Right kidney (tissue), 1 donor: ENCODE measurements around the gene VPS72.
"Not testable (repeated sequence)": the region's sequence is repeated elsewhere in the genome, so short reads cannot be mapped to it uniquely, and the experiment has no call there.

Experiments
- DNase-seq: peaks from one replicate; pipeline ENCODE4 v3.0.0-alpha.2; 2016

Gene VPS72

GRCh38 chr1:151188667-151189066 is 1.3 kb downstream of the VPS72 start:
- DNase-seq, result not testable (repeated sequence)

DNA sequence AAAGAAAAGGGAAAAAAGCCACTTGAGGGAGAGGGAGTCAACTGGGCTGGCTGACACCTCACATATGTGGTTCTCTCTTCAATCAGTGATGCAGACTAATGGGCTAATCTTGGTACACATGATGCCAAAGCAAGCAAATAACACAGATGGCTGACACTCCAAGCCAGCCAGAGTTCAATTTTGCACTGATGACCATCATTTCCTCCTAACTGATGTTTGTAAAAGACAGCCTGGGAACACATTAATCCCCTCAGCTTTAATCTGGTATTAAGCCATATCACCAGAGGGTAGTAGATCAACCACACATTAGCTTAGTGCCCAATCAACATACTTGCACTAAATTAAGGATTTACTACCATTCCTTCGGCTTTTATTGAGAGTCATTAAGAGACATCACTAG is 2.8 kb downstream of the VPS72 start:
- DNase-seq, result no peak

DNA sequence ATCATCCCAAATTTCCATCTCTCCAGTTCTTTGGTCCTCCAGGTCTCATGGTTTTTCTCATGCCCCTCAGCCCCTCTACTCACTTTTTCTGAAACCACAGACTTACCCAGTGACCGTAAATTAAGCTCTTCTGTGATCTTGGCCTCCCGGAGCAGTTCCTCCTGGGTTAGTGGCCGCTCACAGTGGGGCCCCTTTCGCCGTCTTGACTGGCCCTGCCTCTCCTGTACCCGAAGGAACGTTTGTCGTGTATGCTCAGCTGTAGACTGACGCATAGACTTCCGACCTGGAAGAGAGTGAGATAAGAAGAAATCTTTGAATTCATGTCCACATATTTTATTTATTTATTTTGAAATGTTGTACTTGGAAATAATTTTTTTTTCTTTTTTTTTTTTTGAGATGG is 5.8 kb downstream of the VPS72 start:
- no peak for DNase-seq

DNA sequence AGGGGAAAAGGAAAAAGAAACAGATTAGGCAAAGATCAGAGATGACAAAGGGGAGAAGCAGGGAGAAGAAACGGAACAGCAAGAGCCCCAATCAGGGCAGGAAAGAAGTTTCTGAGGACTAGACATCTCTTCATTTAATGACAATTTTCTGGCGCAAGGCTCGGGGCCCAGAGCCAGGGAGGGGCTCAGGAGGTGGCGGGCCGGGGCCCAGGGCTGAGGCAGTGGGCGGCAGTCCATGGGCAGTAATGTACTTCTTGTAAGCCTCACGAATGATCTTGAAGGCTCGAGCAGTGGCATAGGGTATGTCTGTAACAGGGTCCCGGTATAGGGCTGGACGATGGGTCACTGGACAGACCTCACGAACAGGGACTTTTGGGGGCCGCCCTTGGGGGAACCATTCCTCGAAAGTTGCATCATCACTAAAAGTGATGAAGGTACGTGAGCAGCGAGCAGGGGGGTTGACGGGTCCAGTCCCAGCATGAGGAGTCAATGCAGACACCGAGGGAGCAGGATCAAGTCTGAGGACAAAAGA is 13.4 kb downstream of the VPS72 start:
- no peak for DNase-seq

DNA sequence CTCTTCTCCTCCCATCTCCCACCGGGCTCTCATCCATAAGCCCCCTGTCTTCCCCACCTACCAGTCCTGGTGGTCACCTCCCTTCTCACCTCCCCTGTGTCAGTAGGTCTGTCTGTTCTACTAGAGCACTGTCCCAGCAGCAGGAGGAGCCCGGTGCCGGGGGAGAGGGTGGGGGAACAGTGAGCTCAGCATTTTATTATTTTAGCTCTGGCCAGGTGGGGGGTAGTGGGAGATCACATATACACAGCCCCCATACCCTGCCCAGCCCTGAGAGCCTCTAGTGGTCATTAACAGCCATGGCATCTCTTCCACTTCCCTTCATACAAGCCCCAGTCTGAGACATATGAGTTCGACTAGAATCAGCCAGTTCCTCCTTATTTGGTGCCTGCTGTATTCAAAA is 14.1 kb downstream of the VPS72 start, which contains the start of gene TMOD4:
TSS of gene TMOD4 (minus strand) at position 119 of the 400 bp plus-strand sequence. CDS start 1,106 bp downstream, outside the sequence.
- DNase-seq, result no peak

DNA sequence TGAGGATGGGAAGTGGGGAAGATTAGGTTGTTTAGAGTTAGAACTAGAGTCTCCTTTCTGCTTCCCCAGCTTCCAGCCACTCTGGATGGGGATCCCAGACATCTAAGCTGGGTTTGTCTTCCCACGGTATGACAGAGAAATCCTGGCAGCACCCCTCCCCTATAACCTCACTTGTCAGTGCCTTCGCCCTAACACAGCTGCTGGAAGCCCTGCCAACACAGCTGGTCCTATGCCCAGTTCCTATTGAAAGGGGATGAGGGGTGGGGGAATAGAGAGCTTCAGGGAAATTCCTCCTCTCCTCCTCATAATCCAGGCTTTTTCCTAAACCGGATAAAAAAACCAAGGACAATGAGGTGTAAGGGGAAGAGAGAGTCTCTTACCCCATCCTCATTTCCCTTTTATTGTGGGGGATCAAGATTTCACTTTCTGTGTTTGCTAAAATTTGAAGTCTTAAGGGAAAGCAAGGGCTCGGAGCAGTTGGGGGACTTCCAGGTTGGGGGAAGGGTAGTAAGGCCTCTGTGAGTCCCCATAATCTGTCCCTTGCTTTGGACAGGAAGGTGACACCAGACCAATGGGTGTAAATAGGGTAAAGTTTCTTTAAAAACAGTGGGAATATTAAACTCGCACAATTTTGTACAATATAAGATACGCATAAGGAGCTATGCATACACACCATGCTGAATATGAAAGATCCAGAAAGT is 14.8 kb downstream of the VPS72 start:
- no peak for DNase-seq

DNA sequence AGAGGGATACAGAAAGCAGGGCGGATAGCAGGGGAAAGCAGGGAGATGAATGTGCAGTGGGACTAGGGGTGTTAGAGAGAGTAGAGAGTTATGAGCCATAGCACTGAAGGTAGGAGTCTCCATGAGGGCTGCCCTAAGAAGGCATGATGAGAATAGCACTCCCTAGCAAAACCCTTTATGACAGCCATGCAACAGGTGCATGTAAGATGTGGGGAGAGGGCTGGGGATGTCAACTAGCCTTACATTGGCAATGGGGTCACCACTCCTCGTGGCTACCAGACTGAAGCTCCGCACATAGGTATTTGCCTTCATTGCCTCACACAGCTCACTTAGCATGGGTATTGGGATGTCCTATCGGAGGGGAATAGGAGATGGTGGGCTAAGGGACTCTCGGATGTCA is 18.8 kb downstream of the VPS72 start:
- no peak for DNase-seq

DNA sequence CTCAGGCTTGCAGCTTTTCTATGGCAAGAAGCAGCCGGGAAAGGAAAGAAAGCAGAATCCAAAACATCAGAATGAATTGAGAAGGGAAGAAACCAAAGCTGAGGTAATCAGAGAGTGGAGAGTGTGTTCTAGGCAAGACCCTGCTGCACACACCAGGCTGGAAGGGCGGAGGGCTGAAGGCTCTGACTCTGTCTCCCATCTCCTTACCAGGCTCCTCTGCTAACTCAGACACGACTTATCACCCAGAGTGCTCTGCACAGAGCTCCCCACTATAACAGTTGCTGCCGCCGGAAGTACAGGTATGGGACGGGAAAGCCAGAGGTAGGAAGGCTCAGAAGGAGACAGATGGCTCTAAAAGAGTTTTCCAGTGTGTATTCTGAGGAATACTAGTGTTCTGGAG is 22.9 kb downstream of the VPS72 start:
- no peak for DNase-seq

DNA sequence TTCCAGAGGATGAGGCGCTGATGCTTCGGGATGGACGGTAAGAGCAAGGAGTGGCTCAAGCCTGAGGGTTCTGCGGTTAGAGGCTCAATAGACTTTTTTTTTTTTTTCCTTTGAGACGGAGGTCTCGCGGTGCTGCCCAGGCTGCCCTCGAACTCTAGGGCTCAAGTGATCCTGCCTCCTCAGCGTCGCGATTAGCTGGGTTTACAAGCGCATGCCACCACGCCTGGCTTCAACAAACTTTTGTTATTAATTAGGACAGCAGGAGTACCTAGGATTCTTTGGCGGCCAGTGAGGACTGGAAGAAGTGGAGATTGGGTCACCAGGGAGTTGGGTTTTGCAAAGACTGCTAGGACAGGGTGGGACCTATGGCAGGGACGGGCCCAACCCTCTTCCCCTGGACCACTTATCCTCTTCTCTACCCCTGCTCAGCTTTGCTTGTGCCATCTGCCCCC is 23.5 kb downstream of the VPS72 start:
- no peak for DNase-seq

DNA sequence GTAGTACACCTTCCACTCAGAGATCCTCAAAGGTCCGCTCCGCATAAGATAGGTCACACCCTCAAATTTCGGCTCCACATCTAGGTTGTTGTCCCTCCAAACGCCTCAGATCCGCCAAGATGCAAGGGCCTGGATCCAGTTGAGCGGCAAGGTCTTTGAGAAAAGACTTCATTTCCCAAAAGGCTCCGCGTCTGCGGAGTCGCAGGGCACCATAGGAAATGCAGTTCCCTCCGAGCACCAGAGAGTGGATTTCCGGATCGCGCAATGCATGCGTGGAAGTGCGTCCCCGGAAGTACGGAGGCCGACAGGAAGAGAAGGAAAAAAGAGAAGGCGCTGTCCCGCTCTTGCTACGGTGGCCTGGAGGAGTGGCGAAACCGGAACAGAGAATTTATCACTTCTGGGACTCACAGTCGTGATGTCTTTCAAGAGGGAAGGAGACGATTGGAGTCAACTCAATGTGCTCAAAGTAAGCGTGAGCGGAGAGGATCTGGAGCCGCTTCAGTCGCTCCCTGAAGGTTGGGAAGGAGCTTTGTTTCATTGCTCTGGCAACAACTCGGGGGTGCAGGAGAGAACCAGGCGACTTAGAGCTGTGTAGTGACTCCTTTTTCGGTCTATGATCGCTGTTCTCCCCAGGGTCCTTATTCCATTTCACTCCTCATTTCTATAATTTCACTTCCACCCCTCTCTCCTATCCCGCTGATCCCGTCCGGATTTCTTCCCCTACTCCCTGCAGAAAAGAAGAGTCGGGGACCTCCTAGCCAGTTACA is 24.1 kb downstream of the VPS72 start, which contains the start of the genes LYSMD1 and SCNM1:
TSS of gene LYSMD1 (minus strand) at position 165 of the 767 bp plus-strand sequence. CDS start 644 bp downstream, outside the sequence.
TSS of gene SCNM1 (plus strand) at position 407 of the 767 bp plus-strand sequence. CDS start at position 416, 9 bp downstream.
- peak; percentile 88 for DNase-seq

- DNase-seq, result peak; percentile 88
These were observed 24.7 kb downstream of the VPS72 start for GRCh38 chr1:151165281-151165737.

- peak; percentile 58 for DNase-seq
These were observed 25.2 kb downstream of the VPS72 start for GRCh38 chr1:151164732-151165280.

GRCh38 chr1:151159373-151159772 is 30.6 kb downstream of the VPS72 start:
- no peak for DNase-seq

GRCh38 chr1:151158751-151159251 is 31.2 kb downstream of the VPS72 start:
- DNase-seq, result no peak

GRCh38 chr1:151158326-151158725 is 31.7 kb downstream of the VPS72 start:
- no peak for DNase-seq

DNA sequence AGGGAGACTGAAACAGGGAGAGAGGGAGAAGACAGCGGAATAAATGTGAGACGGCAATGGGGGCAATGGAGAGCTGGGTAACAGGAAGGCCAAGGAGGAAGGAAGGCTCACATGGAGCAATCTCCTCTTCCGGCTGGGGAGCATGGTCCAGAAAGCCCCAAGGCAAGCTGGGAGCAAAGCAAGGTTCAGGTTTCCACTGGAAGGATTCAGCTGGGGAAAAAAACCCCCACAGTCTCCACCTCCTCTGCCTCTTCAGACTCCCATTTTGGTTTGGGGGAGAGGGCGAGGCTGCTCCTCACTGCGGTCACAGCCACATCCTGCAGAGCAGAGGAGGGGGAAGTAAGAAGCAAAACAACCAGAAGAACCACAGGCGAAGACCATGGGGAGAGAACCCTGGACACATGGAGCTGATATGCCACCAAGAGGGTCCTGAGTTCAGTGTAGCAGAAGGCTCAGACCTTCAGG is 32.9 kb downstream of the VPS72 start:
- DNase-seq, result no peak

- DNase-seq, result no peak
These were observed 33.5 kb downstream of the VPS72 start, which contains the start of gene TNFAIP8L2 for GRCh38 chr1:151156515-151156819. TSS of gene TNFAIP8L2 (plus strand) at chr1:151156649. CDS start at chr1:151158698, 2,049 bp downstream.

DNA sequence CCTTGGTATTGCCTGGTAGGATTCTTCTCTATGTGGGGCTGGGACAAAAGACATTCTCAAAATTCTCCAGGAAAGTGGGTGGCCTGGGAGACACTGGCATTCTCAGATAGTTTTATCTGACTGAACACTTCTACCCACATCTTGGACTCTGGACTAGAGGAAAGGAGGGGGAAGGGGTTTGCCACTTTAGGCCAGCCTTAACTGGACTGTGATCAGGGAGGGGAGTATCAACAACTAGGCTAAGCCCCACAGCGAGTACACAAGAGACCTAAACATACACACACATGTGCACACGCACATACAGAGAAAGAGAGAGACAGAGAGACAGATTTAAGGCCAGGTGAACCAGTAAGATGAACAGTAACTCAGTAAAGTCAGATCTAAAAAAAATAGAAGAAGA is 42.3 kb downstream of the VPS72 start:
- DNase-seq, result no peak

DNA sequence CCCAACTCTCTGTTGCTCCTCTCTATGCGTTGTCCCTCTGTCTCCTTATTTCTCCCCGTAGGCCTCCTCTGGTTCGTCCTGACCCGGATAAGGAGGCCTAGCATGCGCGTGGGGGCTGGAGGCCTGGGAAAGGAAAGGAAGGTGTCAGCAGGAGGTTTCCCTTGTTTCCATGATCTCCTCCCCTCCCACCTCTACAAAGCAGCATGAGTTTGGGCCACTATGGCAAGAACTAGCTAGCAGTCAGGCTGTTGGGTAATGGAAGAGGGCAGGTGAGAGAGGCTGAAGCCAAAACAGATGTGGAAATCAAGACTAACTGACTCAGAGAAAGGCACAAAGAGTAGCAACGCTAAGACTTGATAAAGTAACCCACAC is 42.9 kb downstream of the VPS72 start:
- DNase-seq, result no peak

DNA sequence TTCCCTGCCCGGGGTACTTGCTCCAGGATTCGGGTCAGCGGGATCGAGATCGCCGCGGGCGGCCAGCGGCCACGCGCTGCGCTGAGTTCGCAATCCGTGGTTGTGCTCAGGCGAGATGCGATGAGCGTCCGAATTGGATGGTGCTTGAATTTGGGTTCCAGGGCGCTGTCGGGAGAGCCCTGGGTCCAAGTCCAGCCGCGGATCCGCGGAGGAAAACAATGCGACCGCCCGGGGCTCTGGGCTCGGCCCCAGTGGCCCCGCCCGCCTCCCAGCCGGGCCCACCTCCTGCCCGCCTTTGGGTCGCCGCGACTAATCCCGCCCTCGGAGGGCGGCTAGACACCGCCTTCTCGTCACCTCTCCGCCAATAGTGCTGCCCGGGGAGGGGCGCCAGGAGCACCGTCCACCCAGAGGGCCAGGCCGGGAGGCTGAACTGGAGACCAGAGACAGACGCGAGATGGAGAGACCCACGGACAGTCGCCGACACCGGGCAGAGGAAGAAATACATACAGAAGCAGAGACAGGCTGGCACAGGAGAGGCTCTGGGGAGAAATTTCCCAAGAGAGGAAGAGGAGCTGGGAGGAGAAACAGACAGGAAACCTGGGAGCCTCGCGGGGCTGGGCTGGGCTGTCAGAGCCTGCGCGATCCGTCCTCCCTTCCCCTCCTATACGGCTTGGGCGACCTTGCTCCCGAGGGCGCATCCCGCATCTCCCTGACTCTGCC is 43.4 kb downstream of the VPS72 start, which contains the start of gene SEMA6C:
TSS of gene SEMA6C (minus strand) at position 220 of the 720 bp plus-strand sequence. CDS start 4,010 bp downstream, outside the sequence.
- DNase-seq, result peak; percentile 93

DNA sequence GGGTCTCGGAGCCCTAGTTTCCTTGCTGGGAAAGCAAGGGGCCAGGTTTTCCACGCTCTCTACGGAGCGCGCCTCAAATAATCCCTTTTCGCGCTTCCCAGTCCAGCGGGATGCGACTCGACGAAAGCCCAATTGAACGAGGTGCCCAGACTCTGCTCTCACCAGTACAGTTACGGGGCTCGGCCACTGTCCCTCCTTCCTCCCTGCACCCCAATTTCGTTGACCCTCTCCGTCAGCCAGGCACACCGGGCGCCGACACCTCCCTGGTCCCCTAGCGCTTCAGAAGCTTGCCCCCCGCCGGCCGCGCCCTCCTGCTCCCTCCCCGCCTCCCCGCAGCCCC is 44.0 kb downstream of the VPS72 start:
- no peak for DNase-seq
